H54 (cell line): ENCODE data around the gene TTYH1.

Experiments
- DNase-seq: peaks from one replicate; pipeline ENCODE4 v3.0.0; 2011; ENCODE audit warnings: low spot score, mixed read lengths; ENCODE audit not compliant: insufficient read length
- FAIRE-seq: peaks from 3 replicates; lab custom pipeline; 2011; peaks lifted over from hg19 to GRCh38; lab: Jason Lieb, UNC
- POLR2A ChIP-seq: IDR thresholded peaks from 2 replicates; pipeline ENCODE4 v1.6.1; 2011; ENCODE audit warnings: low read depth, mild to moderate bottlenecking, low read length

The TTYH1 gene

GRCh38 chr19:54470991-54471782 is 55.9 kb downstream of the TTYH1 start:
- TF ChIP-seq POLR2A, result no peak
- no peak for FAIRE-seq
- peak; percentile 23 for DNase-seq

- peak; percentile 89 for DNase-seq
- TF ChIP-seq POLR2A, result 0 out of 2 replicates have a peak, but pooled peaks have one; percentile 16
- FAIRE-seq, result no peak
Observed at GRCh38 chr19:54473071-54473891, 58.0 kb downstream of the TTYH1 start, which contains the start of gene CDC42EP5. CDC42EP5 (minus strand) TSS chr19:54473296; CDS start chr19:54465547, 7,749 bp downstream.

DNA sequence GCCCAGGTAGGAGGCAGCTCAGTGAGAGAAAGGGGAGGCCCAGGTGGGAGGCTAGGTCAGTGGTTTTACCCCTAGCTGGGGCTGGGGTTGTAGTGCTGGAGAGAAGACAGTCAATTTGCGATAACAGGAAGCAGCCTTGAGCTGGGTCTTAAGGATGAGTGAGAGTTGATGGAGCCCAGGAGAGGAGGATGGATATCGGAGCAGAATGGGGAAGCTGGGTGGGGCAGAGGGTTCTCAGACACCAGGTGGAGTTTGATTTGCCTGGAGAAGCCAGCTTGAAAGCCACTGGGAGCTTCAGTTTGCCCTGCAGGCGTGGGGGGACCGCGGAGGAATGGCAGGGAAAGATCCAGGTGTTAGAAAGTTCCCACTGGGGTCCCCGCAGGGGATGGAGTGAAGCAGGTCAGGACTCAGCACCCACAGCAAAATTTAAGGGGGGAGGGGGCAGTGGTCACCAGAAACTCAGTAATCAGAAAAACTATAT is 58.7 kb downstream of the TTYH1 start:
- FAIRE-seq (no peak), DNase-seq (no peak)
- TF ChIP-seq POLR2A, result no peak

DNA sequence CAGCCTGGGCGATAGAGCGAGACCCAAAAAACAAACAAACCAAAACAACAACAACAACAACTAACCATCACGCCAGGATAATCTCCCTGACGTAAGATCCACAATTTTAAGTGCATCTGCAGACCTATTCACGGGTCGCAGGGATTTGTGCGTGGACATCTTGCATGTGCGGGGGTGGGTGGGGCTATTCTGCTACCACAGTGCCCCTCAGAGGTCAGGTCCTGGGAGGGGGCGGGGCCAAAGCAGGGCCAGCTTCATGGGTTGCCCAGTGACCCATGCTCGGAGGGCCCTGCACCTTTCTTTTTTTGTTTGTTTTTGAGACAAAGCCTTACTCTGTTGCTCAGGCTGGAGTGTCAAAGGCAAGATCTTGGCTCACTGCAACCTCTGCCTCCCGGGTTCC is 60.4 kb downstream of the TTYH1 start:
- no peak for FAIRE-seq
- TF ChIP-seq POLR2A, result no peak

DNA sequence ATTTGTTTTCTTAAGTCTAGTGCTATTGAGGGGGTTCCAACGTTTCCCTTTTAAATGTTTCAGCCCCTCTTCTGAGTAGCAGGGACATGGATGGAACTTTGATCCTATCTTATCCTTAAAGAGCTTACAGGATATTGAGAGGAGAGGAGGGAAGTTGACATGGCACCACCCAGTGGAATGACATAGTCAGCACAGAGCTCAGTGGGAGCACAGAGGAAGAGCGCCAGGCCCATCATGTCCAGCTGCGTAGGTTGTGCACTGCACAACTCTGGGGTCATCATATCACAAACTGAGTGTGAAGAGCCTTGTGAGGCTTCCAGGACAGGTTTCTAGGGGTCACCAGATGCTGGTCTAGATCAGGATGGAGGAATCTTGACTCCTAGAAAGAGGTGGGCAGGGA is 62.4 kb downstream of the TTYH1 start:
- no peak for TF ChIP-seq POLR2A
- FAIRE-seq (no peak), DNase-seq (no peak)

More for the DNA sequence above, 60.4 kb downstream of the TTYH1 start:
- no peak for DNase-seq

- no peak for FAIRE-seq
Observed at GRCh38 chr19:54478677-54479266, 63.5 kb downstream of the TTYH1 start.

DNA sequence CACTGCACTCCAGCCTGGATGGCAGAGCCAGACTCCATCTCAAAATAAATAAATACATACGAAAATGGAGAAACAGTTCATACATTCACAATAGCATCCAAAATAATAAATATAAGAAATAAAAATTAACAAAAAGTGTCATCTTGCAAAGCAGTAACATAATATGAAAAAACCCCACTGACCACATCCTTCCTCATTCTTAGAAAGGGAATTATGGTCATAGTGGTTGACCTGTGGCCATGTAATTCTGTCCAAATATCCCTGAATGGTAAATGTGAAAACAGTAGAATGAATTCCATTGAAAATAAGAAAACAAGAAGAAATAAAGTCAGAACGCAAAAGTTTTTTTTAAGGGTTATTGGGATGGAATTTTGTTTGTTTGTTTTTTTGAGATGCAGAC is 64.8 kb downstream of the TTYH1 start:
- no peak for TF ChIP-seq POLR2A
- FAIRE-seq (no peak), DNase-seq (no peak)

More at GRCh38 chr19:54478677-54479266, 63.5 kb downstream of the TTYH1 start:
- DNase-seq, result no peak
- no peak for TF ChIP-seq POLR2A

DNA sequence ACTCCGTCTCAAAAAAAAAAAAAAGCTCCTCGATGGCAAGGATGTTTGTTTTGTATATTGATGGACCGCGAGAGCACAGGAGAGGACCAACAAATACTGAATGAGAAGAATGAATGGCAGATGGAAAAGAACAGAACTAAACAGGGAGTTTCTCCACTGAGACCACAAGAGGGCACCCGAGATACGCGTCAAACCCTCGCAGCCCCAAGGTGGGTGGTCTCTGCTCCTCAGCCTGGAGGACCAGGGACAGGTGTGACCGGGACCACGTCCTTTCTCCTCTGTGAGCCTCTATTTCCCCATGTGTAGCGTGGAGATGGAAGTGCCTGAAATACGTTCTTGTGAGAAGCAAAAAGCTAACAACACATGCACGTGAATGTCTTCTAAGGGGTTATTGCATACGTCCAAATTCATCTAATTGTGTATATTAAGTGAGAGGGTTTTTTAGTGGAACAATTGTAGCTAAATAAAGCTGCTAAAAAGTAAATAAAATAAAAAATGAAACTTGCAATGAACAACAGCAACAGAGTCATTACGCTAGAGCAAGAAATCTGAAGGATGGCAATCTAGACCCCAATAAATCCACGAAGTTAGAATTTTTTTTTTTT is 66.2 kb downstream of the TTYH1 start:
- FAIRE-seq, result no peak
- no peak for TF ChIP-seq POLR2A

GRCh38 chr19:54482889-54483288 is 67.6 kb downstream of the TTYH1 start:
- FAIRE-seq, result no peak
- DNase-seq, result no peak
- TF ChIP-seq POLR2A, result no peak

More for the DNA sequence above, 66.2 kb downstream of the TTYH1 start:
- no peak for DNase-seq

- FAIRE-seq, result no peak
- TF ChIP-seq POLR2A, result no peak
- no peak for DNase-seq
Observed at GRCh38 chr19:54484451-54484850, 69.2 kb downstream of the TTYH1 start.

- no peak for DNase-seq
- no peak for FAIRE-seq
- no peak for TF ChIP-seq POLR2A
Observed at GRCh38 chr19:54485851-54486250, 70.6 kb downstream of the TTYH1 start.
